Body of pancreas (tissue), 4 donors: Measurements from ENCODE around the gene UBE2I.

Source experiments
- CTCF ChIP-seq, 7 experiments: fragments of 450-650 bp in 4 of 7; fragments of 200-600 bp in 3 of 7; sonication (generic) in 3 of 7; IDR thresholded peaks; one replicate each; pipeline ENCODE4 v1.5.1; 2016 to 2019; ENCODE audit warnings: antibody characterized with exemption in 7 of 7
- POLR2A ChIP-seq, 3 donors: fragments of 450-650 bp; IDR thresholded peaks; one replicate each; pipeline ENCODE4 v1.6.1; 2016; ENCODE audit warnings: antibody characterized with exemption in 3 of 3, mild to moderate bottlenecking in 2 of 3

- TF ChIP-seq CTCF (IDR thresholded peaks at IDR 0.05) = no peak
- no peak for TF ChIP-seq POLR2A (IDR thresholded peaks at IDR 0.05)
These were observed 22.8 kb upstream of the UBE2I start for GRCh38 chr16:1286513-1287094.
